Measurements from ENCODE around the gene P2RX7.

P2RX7 gene

DNA sequence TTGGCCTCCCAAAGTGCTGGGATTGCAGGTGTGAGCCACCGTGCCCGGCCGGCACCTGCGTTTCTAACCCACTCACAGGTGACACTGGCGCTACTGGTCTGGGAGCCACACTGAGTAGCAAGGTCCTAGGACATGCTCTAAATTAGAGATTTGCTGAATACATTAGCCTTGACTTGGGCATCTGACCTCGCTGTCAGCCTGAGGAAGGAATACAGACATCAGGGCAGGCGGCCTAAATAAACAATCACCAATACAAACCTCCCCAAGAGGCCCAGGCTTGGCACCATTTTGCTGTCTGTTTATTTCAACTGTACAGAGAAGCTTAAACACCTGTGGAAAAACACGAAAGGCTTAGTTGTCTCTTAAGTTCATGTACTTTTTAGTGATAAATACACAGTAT, 104.7 kb downstream of the P2RX7 start:
- H3K9ac ChIP-seq (ENCODE audit: low read depth in 1 of 2, low read length in 2 of 2): no peak overlapping the region
- no peak overlapping the region for H3K27ac ChIP-seq (ENCODE audit: low read depth, low read length)
- H3K9me3 ChIP-seq (ENCODE audit: control insufficient read depth in 1 of 2, low read length in 2 of 2): no peaks in the 10 kb centered on the region
- no peaks in the 10 kb centered on the region for H3K27me3 ChIP-seq (ENCODE audit: control insufficient read depth in 1 of 2, insufficient read depth in 2 of 2, low read length in 2 of 2)
- H3K36me3 ChIP-seq (ENCODE audit: control insufficient read depth in 1 of 2, insufficient read depth in 2 of 2, low read length in 2 of 2): peaks cover 13 to 58% of the 10 kb centered on the region in 2 donors
- H3K4me1 ChIP-seq (ENCODE audit: control insufficient read depth in 1 of 2, insufficient read depth in 2 of 2, low read length in 2 of 2): peaks cover 14 to 16% of the 10 kb centered on the region in 2 donors
- H3K4me3 ChIP-seq (ENCODE audit: low read depth in 1 of 2, low read length in 2 of 2): no peak overlapping the region
